GM19455 (cell line): Measurements from ENCODE around the gene CHPT1.

Source experiments
- ATAC-seq: cut with Tn5 transposase; IDR thresholded peaks from one replicate; pipeline ENCODE4 v1.9.1; 2021; ENCODE audit not compliant: unreplicated experiment

CHPT1 gene

GRCh38 chr12:101761350-101761749 lies 63.9 kb downstream of the CHPT1 start:
- ATAC-seq = no peak

- ATAC-seq = no peak
Observed at GRCh38 chr12:101761781-101762180, 64.3 kb downstream of the CHPT1 start.

- ATAC-seq = no peak
Observed at GRCh38 chr12:101763246-101763931, 65.9 kb downstream of the CHPT1 start.

- no peak for ATAC-seq
Observed at GRCh38 chr12:101764051-101764792, 66.8 kb downstream of the CHPT1 start.

GRCh38 chr12:101767537-101767936 lies 70.1 kb downstream of the CHPT1 start:
- ATAC-seq = no peak

- ATAC-seq = no peak
Observed at GRCh38 chr12:101768781-101769180, 71.3 kb downstream of the CHPT1 start.

GRCh38 chr12:101769865-101770264 lies 72.4 kb downstream of the CHPT1 start:
- no peak for ATAC-seq

- no peak for ATAC-seq
Observed at GRCh38 chr12:101772012-101772775, 74.8 kb downstream of the CHPT1 start.

- ATAC-seq = peak; percentile 81
Observed at GRCh38 chr12:101773650-101774162, 76.3 kb downstream of the CHPT1 start.

- ATAC-seq = no peak
Observed at GRCh38 chr12:101775816-101776215, 78.4 kb downstream of the CHPT1 start.

- ATAC-seq = no peak
Observed at GRCh38 chr12:101777485-101777884, 80.0 kb downstream of the CHPT1 start.

GRCh38 chr12:101777978-101778377 lies 80.5 kb downstream of the CHPT1 start:
- no peak for ATAC-seq
